Measurements from ENCODE around the gene PICALM.

Gene PICALM

DNA sequence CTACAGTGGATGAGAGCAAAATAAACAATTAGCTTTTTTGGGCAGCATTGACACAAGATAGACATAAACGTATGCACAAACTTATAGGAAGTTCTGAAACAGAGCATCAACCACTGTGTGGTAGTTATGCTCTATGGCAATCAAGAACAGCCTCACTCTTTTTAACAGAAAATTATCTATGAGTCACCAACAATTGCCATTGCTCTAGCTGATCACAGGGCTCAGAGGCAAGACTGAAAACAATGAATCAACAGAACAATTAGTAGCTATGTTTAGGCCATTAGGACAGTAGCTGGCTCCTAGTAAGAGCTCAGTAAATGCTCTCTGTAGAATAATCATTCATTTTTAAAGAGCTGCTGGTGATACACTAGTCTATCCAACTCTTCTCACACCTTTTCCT is 34.9 kb upstream of the PICALM start:
- TF ChIP-seq, protein P1, sequence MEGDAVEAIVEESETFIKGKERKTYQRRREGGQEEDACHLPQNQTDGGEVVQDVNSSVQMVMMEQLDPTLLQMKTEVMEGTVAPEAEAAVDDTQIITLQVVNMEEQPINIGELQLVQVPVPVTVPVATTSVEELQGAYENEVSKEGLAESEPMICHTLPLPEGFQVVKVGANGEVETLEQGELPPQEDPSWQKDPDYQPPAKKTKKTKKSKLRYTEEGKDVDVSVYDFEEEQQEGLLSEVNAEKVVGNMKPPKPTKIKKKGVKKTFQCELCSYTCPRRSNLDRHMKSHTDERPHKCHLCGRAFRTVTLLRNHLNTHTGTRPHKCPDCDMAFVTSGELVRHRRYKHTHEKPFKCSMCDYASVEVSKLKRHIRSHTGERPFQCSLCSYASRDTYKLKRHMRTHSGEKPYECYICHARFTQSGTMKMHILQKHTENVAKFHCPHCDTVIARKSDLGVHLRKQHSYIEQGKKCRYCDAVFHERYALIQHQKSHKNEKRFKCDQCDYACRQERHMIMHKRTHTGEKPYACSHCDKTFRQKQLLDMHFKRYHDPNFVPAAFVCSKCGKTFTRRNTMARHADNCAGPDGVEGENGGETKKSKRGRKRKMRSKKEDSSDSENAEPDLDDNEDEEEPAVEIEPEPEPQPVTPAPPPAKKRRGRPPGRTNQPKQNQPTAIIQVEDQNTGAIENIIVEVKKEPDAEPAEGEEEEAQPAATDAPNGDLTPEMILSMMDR (IDR thresholded peaks at IDR 0.05; ENCODE audit: unreplicated experiment in 3 of 3) = no peak
- Mint-ChIP-seq H3K27me3 (ENCODE audit: low read depth) (no peaks in the 10 kb centered on the region), H3K27ac (no peak overlapping the region), H3K36me3 (ENCODE audit: low read depth) (peaks cover under 1% of the 10 kb centered on the region), H3K4me3 (no peak overlapping the region), H3K4me1 (no peaks in the 10 kb centered on the region), H3K9me3 (peaks cover 12% of the 10 kb centered on the region)

DNA sequence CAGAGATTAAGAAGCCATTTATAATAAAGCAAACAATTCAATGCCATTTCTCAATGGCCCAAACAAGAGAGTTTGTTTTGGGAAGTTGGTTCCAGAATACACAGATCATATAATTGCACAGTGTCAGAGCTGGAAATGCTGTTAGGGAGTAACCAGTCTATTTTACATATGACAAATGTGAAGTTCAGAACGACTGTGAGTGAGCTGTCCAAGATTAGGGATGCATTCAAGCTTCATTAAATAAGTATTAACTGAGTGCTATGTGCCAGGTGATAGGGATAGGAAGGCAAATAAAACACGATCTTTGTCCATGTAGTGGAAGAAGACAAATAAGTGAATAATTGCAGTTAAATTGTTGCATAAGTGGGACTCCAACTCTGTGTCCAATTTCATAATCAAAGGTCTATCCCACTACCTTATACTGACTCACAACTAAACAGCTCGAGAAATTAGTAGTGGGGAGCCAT is 33.1 kb upstream of the PICALM start:
- Mint-ChIP-seq H3K4me3 (no peak overlapping the region), H3K27ac (no peak overlapping the region), H3K36me3 (ENCODE audit: low read depth) (no peaks in the 10 kb centered on the region), H3K9me3 (no peaks in the 10 kb centered on the region), H3K4me1 (no peaks in the 10 kb centered on the region), H3K27me3 (ENCODE audit: low read depth) (no peaks in the 10 kb centered on the region)
- TF ChIP-seq, protein P1 (IDR thresholded peaks at IDR 0.05; ENCODE audit: unreplicated experiment in 3 of 3) = no peak

DNA sequence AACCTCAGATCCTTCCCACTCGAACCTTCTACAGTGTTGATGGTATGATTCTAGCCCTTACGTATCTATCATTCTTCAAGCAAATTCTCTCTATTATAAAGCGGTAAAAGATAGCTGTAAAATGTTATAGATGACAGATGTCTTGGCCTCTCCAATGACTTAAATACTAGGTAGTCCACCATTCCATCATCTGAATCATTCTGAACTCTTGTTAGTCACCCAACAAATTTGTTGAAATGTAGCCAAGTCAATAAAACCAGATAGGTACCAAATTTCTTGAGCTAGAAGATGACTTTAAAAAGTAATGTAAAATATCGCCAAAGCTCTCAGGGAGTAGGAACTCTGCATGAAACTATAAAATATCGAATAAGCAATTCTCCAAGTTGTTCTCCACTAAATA is 32.6 kb upstream of the PICALM start:
- H3K4me1 Mint-ChIP-seq = no peaks in the 10 kb centered on the region
- TF ChIP-seq, protein P1 (IDR thresholded peaks at IDR 0.05; ENCODE audit: unreplicated experiment in 3 of 3) = no peak
- no peak overlapping the region for H3K4me3 Mint-ChIP-seq

DNA sequence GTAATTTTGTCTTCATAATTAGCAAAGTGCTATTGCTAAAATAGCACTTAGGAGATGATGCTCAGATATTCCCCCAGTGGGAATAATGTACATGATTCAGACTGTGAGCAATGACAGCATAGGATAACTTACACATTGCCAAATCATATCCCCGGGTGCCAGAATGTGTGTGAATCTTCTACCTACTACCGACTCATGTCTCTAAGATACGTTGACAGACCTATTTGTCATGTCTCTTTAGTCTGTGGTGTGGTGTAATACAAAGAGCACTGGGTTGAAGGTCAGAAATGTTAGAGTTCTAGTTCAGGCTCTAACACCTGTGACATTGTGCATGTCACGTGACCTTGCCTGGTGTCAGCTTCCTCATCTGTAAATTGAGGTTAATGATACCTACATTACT is 31.0 kb upstream of the PICALM start:
- Mint-ChIP-seq H3K4me1 (no peaks in the 10 kb centered on the region), H3K9me3 (no peaks in the 10 kb centered on the region), H3K27ac (no peak overlapping the region), H3K4me3 (no peak overlapping the region), H3K36me3 (ENCODE audit: low read depth) (no peaks in the 10 kb centered on the region), H3K27me3 (ENCODE audit: low read depth) (no peaks in the 10 kb centered on the region)
- TF ChIP-seq, protein P1 (IDR thresholded peaks at IDR 0.05; ENCODE audit: unreplicated experiment in 3 of 3) = no peak

More for the DNA sequence above, 32.6 kb upstream of the PICALM start:
- Mint-ChIP-seq H3K9me3 (no peaks in the 10 kb centered on the region), H3K36me3 (ENCODE audit: low read depth) (no peaks in the 10 kb centered on the region), H3K27me3 (ENCODE audit: low read depth) (no peaks in the 10 kb centered on the region), H3K27ac (no peak overlapping the region)

DNA sequence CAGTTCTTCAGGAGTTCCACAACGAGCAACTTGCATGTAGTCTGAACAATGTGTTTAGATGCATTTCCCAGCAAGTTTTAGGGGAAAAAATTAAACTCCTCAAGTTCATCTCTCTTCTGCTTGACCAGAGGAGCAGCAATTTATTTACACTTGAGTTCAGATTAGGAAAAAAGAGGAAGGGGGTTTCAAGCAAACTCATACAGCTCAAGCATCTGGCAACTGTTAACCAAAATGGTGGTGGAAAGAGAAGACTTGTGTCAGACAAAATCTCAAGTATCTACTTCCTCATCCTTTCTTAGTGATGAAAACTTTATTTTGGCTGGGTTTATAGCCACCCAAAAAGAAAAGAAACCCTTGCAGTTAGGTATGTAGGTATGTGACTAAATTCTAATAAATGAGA is 29.1 kb upstream of the PICALM start:
- TF ChIP-seq, protein P1 (IDR thresholded peaks at IDR 0.05; ENCODE audit: unreplicated experiment in 3 of 3) = no peak
- H3K4me3 Mint-ChIP-seq = no peak overlapping the region

DNA sequence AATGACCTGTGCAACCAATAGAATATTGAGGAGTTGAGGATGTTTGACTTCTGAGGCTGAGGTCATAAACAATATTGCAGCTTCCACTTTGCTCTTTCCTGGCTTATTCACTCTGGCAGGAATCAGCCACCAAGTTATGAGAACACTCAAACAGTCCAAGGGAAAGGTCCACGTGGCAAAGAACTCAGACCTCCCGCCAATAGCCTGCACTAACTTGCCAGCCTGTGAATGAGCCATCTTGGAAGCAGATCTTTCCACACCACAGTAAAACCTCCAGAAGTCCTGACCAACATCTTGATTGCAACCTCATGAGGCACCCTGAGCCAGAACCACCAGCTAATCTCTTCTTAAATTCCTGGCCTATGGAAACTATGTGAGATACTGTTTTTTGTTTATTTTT is 22.7 kb upstream of the PICALM start:
- H3K36me3 Mint-ChIP-seq (ENCODE audit: low read depth) = no peaks in the 10 kb centered on the region
- H3K4me3 Mint-ChIP-seq = no peak overlapping the region
- no peaks in the 10 kb centered on the region for H3K9me3 Mint-ChIP-seq
- peaks cover 5% of the 10 kb centered on the region for H3K4me1 Mint-ChIP-seq
- H3K27ac Mint-ChIP-seq = no peak overlapping the region
- TF ChIP-seq, protein P1 (IDR thresholded peaks at IDR 0.05; ENCODE audit: unreplicated experiment in 3 of 3) = no peak
- H3K27me3 Mint-ChIP-seq (ENCODE audit: low read depth) = no peaks in the 10 kb centered on the region

More for the DNA sequence above, 29.1 kb upstream of the PICALM start:
- no peaks in the 10 kb centered on the region for H3K36me3 Mint-ChIP-seq (ENCODE audit: low read depth)
- no peak overlapping the region for H3K27ac Mint-ChIP-seq
- no peaks in the 10 kb centered on the region for H3K27me3 Mint-ChIP-seq (ENCODE audit: low read depth)
- no peaks in the 10 kb centered on the region for H3K4me1 Mint-ChIP-seq
- no peaks in the 10 kb centered on the region for H3K9me3 Mint-ChIP-seq
